Panc1 (cell line): ENCODE results near the gene NOS2. TPM values are rescaled to one million over a fixed set of nuclear protein-coding genes. Genes with fewer than 3 reads are reported as not detected.
A peak's percentile ranks its signal among the peaks of the same experiment; 100 is the strongest.

Experiments used
- ATAC-seq: fragments of 200-7000 bp; cut with Tn5 transposase; 2 replicates; pipeline ENCODE4 v1.9.1; 2020; ENCODE audit warnings: mild to moderate bottlenecking, moderate library complexity
- Bru-seq: library from RNA; stranded (reverse); fragments of 400-500 nt; gene quantifications from one replicate; lab custom pipeline; 2021; lab: Mats Ljungman, UMichigan
- BruChase-seq, 2 experiments: library from RNA; stranded (reverse); fragments of 400-500 nt; gene quantifications; one replicate each; lab custom pipeline; 2021; lab: Mats Ljungman, UMichigan
- BruUV-seq: library from RNA; stranded (reverse); fragments of 400-500 nt; replicated peaks from 2 replicates; lab custom pipeline; 2021; lab: Mats Ljungman, UMichigan
- CTCF ChIA-PET: fragments of 300-600 bp; sonication (Branson Sonifier 250); formaldehyde crosslinking; loops from one replicate; lab custom pipeline; 2022; ENCODE audit warnings: antibody characterized with exemption; lab: Charles Lee
- POLR2A ChIA-PET: fragments of 300-600 bp; sonication (Branson Sonifier 250); formaldehyde crosslinking; loops from one replicate; lab custom pipeline; 2022; ENCODE audit warnings: antibody characterized with exemption; lab: Charles Lee
- DNase-seq: peaks from one replicate; pipeline ENCODE4 v3.0.0-alpha.2; 2010; ENCODE audit warnings: low read depth, low spot score
- H3K27ac ChIP-seq: 2 replicates; pipeline ENCODE4 v1.5.1; 2011; ENCODE audit warnings: mild to moderate bottlenecking, low read length, inconsistent platforms
- H3K27me3 ChIP-seq: fragments of 200-500 bp; sonication (Bioruptor generic); 2 replicates; pipeline ENCODE4 v1.6.0; 2014; ENCODE audit warnings: low read length, inconsistent platforms; ENCODE audit not compliant: control insufficient read depth, insufficient read depth
- H3K36me3 ChIP-seq: fragments of 200-500 bp; sonication (Bioruptor generic); 2 replicates; pipeline ENCODE4 v1.5.1; 2014; ENCODE audit warnings: inconsistent platforms, mild to moderate bottlenecking, low read length, moderate library complexity; ENCODE audit not compliant: control insufficient read depth, insufficient read depth
- H3K4me1 ChIP-seq: 2 replicates; pipeline ENCODE4 v1.5.1; 2011; ENCODE audit warnings: inconsistent platforms, mild to moderate bottlenecking, low read length, moderate library complexity; ENCODE audit not compliant: control insufficient read depth, insufficient read depth
- H3K4me3 ChIP-seq, 2 experiments: 2 replicates each; pipeline ENCODE4 v1.5.1; 2011 to 2012; ENCODE audit warnings: low read depth in 2 of 2, low read length in 2 of 2, mild to moderate bottlenecking in 2 of 2, inconsistent platforms in 1 of 2, moderate library complexity in 1 of 2
- H3K9me3 ChIP-seq: fragments of 200-500 bp; sonication (Bioruptor generic); 2 replicates; pipeline ENCODE4 v1.5.1; 2014; ENCODE audit warnings: low read depth, mild to moderate bottlenecking, inconsistent platforms, low read length, moderate library complexity; ENCODE audit not compliant: control insufficient read depth, insufficient read depth
- POLR2AphosphoS5 ChIP-seq: IDR thresholded peaks from 2 replicates; pipeline ENCODE4 v1.6.1; 2012; ENCODE audit warnings: mild to moderate bottlenecking, low read depth, low read length, moderate library complexity
- SIN3A ChIP-seq: IDR thresholded peaks from 2 replicates; pipeline ENCODE4 v1.6.1; 2012; ENCODE audit warnings: low read depth, mild to moderate bottlenecking, low read length, moderate library complexity, borderline replicate concordance; ENCODE audit not compliant: insufficient read depth
- TCF7L2 ChIP-seq: IDR thresholded peaks from 2 replicates; pipeline ENCODE4 v1.6.1; 2011; ENCODE audit warnings: mild to moderate bottlenecking, low read depth, low read length, inconsistent platforms
- in situ Hi-C: cut with HindIII; loops from 2 replicates; pipeline ENCODE4 v1.10.0; 2016; ENCODE audit warnings: low sequenced_read_pairs, low pct_unique_long_range_greater_than_20kb
- intact Hi-C: fragments of 100-400 bp; cut with micrococcal nuclease; formaldehyde crosslinking; loops from one replicate; pipeline ENCODE4 v1.10.0; 2022; ENCODE audit not compliant: unreplicated experiment
- long read RNA-seq: library from polyadenylated mRNA; unstranded; transcript quantifications from one replicate; pipeline ENCODE4 v2.0.0, GENCODE V29; 2021; ENCODE audit not compliant: unreplicated experiment
- polyA plus RNA-seq: library from polyadenylated mRNA; unstranded; fragments of >200 nt; gene quantifications from one replicate; pipeline ENCODE4 v1.2.1, GENCODE V29; 2012; ENCODE audit warnings: missing spikeins; ENCODE audit not compliant: insufficient read length
- total RNA-seq: library from RNA; stranded (reverse); gene quantifications from one replicate; pipeline ENCODE4 v1.2.1, GENCODE V29; 2021; ENCODE audit not compliant: unreplicated experiment
- TF ChIP-seq, protein P1 (sequence below): fragments of 450-650 bp; IDR thresholded peaks from 2 replicates; pipeline ENCODE4 v1.5.1; 2017; ENCODE audit warnings: mild to moderate bottlenecking
- TF ChIP-seq, protein P2 (sequence below), 2 experiments: IDR thresholded peaks; 2 replicates each; pipeline ENCODE4 v1.6.1; 2011 to 2012; ENCODE audit warnings: low read depth in 2 of 2, control low read depth in 1 of 2, low read length in 1 of 2, mild to moderate bottlenecking in 1 of 2, moderate library complexity in 1 of 2; ENCODE audit not compliant: insufficient read depth in 1 of 2

NOS2 gene
- total RNA-seq (0.08 TPM), Bru-seq, nascent RNA (percentile 6 among the genes with signal in this experiment), BruChase-seq, experiment 1, labeled RNA remaining after a 2-hour chase (percentile 9 among the genes with signal in this experiment), BruChase-seq, experiment 2, labeled RNA remaining after a 6-hour chase (percentile 8 among the genes with signal in this experiment)
- polyA plus RNA-seq: 0.07 TPM
- long read RNA-seq, partial matches to known transcripts: 0 of 1 reads
- long read RNA-seq, other reads (novel, unspliced or antisense): 1 of 1 reads

DNA sequence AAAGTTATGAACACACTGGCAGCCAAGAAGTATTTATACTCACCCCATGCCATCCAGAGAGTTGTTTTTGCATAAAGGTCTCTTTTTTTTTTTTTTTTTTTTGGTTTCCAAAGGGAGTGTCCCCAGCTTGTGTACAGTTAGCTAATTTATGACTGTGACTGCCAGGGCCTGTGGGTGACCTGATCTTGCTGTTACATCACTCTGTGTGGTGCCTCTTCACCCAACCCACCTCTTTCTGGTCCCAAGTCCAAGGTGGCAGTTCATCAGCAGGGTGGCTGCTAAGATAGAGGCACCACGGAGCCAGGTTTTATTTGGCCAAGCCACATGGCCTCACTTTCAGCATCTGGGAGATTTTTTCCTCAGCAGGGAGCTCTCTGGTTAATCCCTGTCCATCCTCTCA lies at the start of gene NOS2:
NOS2 (minus strand) TSS at position 8 of the 400 bp plus-strand sequence. CDS start 1,720 bp downstream, outside the sequence.
- CTCF ChIA-PET: interaction anchor here (0.6 to 0.7 kb wide), 2 partner anchors 79 to 80 kb away, joined by 4 to 7 read pairs; no protein-coding TSS in a partner anchor
- intact Hi-C loops: no loop called here

DNA sequence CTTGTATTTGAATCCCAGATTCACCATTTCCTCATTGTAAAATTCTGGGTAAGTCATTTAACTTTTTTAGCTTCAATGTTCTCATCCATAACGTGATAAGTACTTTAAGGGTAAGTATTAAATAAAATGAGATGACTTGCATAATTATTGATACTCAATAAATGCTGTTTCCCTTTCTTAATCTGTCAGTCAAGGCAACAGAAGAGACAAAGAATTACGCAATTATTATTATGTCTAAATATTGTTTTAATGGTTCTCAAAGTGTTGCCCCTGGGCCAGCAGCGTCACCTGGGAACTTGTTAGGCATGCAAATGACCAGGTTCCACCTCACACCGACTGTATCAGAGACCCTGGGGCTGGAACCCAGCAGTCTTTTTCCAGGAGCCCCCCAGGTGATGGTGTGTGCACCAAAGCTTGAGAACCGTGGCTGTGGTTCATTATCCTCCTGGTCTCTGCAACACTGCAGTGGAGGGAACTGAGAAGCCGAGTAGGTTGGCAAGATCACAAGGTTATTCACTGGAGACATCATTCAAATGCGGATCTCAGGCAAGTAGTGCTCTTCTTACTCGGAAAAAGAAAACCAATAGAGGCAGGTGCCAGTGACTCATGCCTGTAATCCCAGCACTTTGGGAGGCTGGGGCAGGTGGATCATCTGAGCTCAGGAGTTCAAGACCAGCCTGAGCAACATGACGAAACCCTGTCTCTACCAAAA lies 49.3 kb upstream of the NOS2 start:
- in situ Hi-C loops (no loop called here), intact Hi-C loops (loop anchor here (5.0 to 10.0 kb wide), 2 partner anchors 37 to 55 kb away; no protein-coding TSS in a partner anchor)
- DNase-seq: no peak
- TF ChIP-seq TCF7L2 (no peak), SIN3A (no peak), POLR2AphosphoS5 (no peak)
- TF ChIP-seq, protein P1, sequence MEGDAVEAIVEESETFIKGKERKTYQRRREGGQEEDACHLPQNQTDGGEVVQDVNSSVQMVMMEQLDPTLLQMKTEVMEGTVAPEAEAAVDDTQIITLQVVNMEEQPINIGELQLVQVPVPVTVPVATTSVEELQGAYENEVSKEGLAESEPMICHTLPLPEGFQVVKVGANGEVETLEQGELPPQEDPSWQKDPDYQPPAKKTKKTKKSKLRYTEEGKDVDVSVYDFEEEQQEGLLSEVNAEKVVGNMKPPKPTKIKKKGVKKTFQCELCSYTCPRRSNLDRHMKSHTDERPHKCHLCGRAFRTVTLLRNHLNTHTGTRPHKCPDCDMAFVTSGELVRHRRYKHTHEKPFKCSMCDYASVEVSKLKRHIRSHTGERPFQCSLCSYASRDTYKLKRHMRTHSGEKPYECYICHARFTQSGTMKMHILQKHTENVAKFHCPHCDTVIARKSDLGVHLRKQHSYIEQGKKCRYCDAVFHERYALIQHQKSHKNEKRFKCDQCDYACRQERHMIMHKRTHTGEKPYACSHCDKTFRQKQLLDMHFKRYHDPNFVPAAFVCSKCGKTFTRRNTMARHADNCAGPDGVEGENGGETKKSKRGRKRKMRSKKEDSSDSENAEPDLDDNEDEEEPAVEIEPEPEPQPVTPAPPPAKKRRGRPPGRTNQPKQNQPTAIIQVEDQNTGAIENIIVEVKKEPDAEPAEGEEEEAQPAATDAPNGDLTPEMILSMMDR: no peak
- TF ChIP-seq, protein P2, sequence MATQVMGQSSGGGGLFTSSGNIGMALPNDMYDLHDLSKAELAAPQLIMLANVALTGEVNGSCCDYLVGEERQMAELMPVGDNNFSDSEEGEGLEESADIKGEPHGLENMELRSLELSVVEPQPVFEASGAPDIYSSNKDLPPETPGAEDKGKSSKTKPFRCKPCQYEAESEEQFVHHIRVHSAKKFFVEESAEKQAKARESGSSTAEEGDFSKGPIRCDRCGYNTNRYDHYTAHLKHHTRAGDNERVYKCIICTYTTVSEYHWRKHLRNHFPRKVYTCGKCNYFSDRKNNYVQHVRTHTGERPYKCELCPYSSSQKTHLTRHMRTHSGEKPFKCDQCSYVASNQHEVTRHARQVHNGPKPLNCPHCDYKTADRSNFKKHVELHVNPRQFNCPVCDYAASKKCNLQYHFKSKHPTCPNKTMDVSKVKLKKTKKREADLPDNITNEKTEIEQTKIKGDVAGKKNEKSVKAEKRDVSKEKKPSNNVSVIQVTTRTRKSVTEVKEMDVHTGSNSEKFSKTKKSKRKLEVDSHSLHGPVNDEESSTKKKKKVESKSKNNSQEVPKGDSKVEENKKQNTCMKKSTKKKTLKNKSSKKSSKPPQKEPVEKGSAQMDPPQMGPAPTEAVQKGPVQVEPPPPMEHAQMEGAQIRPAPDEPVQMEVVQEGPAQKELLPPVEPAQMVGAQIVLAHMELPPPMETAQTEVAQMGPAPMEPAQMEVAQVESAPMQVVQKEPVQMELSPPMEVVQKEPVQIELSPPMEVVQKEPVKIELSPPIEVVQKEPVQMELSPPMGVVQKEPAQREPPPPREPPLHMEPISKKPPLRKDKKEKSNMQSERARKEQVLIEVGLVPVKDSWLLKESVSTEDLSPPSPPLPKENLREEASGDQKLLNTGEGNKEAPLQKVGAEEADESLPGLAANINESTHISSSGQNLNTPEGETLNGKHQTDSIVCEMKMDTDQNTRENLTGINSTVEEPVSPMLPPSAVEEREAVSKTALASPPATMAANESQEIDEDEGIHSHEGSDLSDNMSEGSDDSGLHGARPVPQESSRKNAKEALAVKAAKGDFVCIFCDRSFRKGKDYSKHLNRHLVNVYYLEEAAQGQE (IDR thresholded peaks at IDR 0.05; ENCODE audit: insufficient read depth in 1 of 2, low read depth in 2 of 2, low read length in 1 of 2): no peak
- no TSS peak for BruUV-seq
- Histone ChIP-seq H3K4me3 (no peak overlapping the region), H3K36me3 (no peaks in the 10 kb centered on the region), H3K4me1 (no peaks in the 10 kb centered on the region), H3K27me3 (peaks cover 11% of the 10 kb centered on the region), H3K9me3 (no peaks in the 10 kb centered on the region), H3K27ac (no peak overlapping the region)
- no peak for ATAC-seq
- ChIA-PET CTCF (no interaction called here), POLR2A (no interaction called here)

More for the DNA sequence above, at the start of gene NOS2:
- Histone ChIP-seq H3K4me1 (peaks cover 1% of the 10 kb centered on the region), H3K36me3 (no peaks in the 10 kb centered on the region), H3K27me3 (peaks cover 10% of the 10 kb centered on the region), H3K4me3 (no peak within 1 kb of the TSS), H3K9me3 (no peaks in the 10 kb centered on the region), H3K27ac (no peak within 1 kb of the TSS)
- ATAC-seq (no peak), DNase-seq (no peak)
- TF ChIP-seq, protein P1: no peak
- TF ChIP-seq, protein P2 (IDR thresholded peaks at IDR 0.05; ENCODE audit: insufficient read depth in 1 of 2, low read depth in 2 of 2, low read length in 1 of 2): no peak
- TF ChIP-seq TCF7L2 (no peak), SIN3A (no peak), POLR2AphosphoS5 (no peak)
- BruUV-seq: no TSS peak
- POLR2A ChIA-PET: no interaction called here
- in situ Hi-C loops: no loop called here
